GM19240 (cell line): Measurements from ENCODE around the gene ERBIN.

Source experiments
- DNase-seq: peaks from one replicate; pipeline ENCODE4 v3.0.0; 2011; ENCODE audit warnings: low spot score; ENCODE audit not compliant: insufficient read length

Gene ERBIN

GRCh38 chr5:66113160-66113559, 186.8 kb downstream of the ERBIN start:
- no peak for DNase-seq

GRCh38 chr5:66118304-66118703, 191.9 kb downstream of the ERBIN start:
- no peak for DNase-seq

DNA sequence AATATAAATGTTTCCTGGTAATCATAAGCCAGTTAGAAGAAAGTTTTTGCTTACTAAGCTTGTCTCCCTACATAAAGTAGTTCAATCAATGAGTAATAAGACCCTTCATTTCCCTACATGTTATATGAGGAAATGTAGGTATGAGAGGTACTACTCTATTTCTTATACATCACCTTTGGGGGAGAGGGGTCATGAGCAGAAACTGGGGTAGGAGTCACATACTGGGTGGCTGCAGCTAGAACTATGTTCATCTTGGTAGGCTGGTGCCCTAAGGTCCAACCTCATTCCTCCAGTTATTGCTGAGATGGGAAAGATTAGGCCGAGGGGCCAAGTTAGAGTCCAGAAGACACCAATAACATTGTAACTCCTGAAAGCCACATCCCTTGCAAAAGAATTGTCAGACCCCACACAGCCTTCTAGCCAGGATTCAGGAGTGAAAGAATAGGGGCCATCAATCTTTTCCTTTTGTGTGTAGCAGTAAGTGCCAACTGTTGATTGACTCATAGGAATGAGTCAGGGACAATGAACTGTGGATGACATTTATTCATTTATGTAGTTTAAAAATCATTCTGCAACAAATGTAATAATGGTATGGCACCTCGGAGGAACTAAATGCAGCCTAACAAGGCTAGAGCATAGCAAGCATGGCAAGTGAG, 196.1 kb downstream of the ERBIN start:
- no peak for DNase-seq

DNA sequence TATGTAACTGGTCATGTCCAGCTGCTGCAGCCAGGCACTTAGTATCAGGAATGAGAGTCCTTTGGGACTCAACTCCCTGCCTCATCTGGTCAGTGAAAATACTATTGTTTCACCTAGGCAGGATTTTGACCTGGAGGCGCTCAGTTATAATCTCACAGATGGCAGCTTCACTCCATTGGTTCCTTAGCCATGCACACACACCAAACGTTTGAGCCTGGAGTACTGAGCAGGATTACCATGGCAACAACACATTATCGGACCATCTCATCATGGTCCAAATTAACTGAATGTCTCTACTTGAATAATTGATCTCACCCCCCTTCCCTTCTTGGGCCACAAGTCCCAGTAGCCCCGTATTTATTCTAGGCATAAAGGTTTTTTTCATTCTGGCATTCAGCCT, 202.8 kb downstream of the ERBIN start:
- DNase-seq: no peak

- no peak for DNase-seq
Observed at GRCh38 chr5:66130493-66130892, 204.1 kb downstream of the ERBIN start.
